Common myeloid progenitor, CD34-positive (primary cell): ENCODE data around the gene CTNNA2.

Experiments
- CTCF ChIA-PET: fragments of 350-600 bp; sonication (Branson Sonifier 250); formaldehyde crosslinking; loops from one replicate; lab custom pipeline; 2021; ENCODE audit warnings: antibody characterized with exemption; lab: Charles Lee
- POLR2A ChIA-PET: fragments of 350-600 bp; sonication (Branson Sonifier 250); formaldehyde crosslinking; loops from one replicate; lab custom pipeline; 2021; ENCODE audit warnings: antibody characterized with exemption; lab: Charles Lee
- DNase-seq, 3 donors: peaks; one replicate each; pipeline versions ENCODE4 v3.0.0 to v3.0.0-alpha.2; 2013
- H3K27ac ChIP-seq, 2 experiments: 1 replicate in 1 of 2; 2 replicates in 1 of 2; pipeline ENCODE4 v1.7.0; 2013; ENCODE audit warnings: inconsistent platforms in 2 of 2, low read length in 2 of 2, mild to moderate bottlenecking in 2 of 2, low read depth in 1 of 2, moderate library complexity in 1 of 2; ENCODE audit not compliant: severe bottlenecking in 2 of 2, insufficient read depth in 1 of 2, poor library complexity in 1 of 2
- H3K27me3 ChIP-seq, 5 experiments: replicated peaks in 2 of 5; 1 replicate in 3 of 5; 2 replicates in 2 of 5; pipeline versions ENCODE4 v1.6.1 to v1.7.0; 2013; ENCODE audit warnings: low read length in 4 of 5, mild to moderate bottlenecking in 2 of 5, moderate library complexity in 2 of 5, inconsistent platforms in 1 of 5; ENCODE audit not compliant: insufficient read depth in 5 of 5, control insufficient read depth in 4 of 5
- H3K36me3 ChIP-seq, 4 experiments: 1 replicate in 2 of 4; 2 replicates in 2 of 4; pipeline versions ENCODE4 v1.6.1 to v1.7.0; 2013; ENCODE audit warnings: low read length in 3 of 4, control low read depth in 1 of 4, mild to moderate bottlenecking in 1 of 4; ENCODE audit not compliant: control insufficient read depth in 4 of 4, insufficient read depth in 4 of 4
- H3K4me1 ChIP-seq, 4 experiments: 1 replicate in 3 of 4; 2 replicates in 1 of 4; pipeline versions ENCODE4 v1.6.1 to v1.7.1; 2013; ENCODE audit warnings: low read length in 3 of 4, mild to moderate bottlenecking in 3 of 4, control low read depth in 1 of 4, inconsistent platforms in 1 of 4, moderate library complexity in 1 of 4; ENCODE audit not compliant: control insufficient read depth in 4 of 4, insufficient read depth in 4 of 4; ENCODE audit errors: control extremely low read depth in 1 of 4
- H3K4me3 ChIP-seq, 7 experiments: 1 replicate in 4 of 7; 2 replicates in 3 of 7; pipeline versions ENCODE4 v1.5.1 to v1.7.0; 2013; ENCODE audit warnings: mild to moderate bottlenecking in 7 of 7, low read length in 6 of 7, moderate library complexity in 6 of 7, inconsistent platforms in 2 of 7, low read depth in 2 of 7, control low read depth in 1 of 7; ENCODE audit not compliant: insufficient read depth in 4 of 7, control insufficient read depth in 1 of 7; ENCODE audit errors: extremely low read depth in 1 of 7
- H3K9me3 ChIP-seq, 5 experiments: 1 replicate in 4 of 5; 2 replicates in 1 of 5; pipeline versions ENCODE4 v1.6.1 to v1.7.1; 2013; ENCODE audit warnings: low read length in 4 of 5, mild to moderate bottlenecking in 2 of 5, inconsistent platforms in 1 of 5, low read depth in 1 of 5, moderate library complexity in 1 of 5; ENCODE audit not compliant: control insufficient read depth in 4 of 5, insufficient read depth in 2 of 5; ENCODE audit errors: control extremely low read depth in 1 of 5
- WGBS: methylation state at CpG from one replicate; pipeline ENCODE4 v1.1.5; 2013; ENCODE audit not compliant: insufficient coverage; 5-methylcytosine and 5-hydroxymethylcytosine counted together

CTNNA2 gene

GRCh38 chr2:80168037-80168436 lies 655.2 kb downstream of the CTNNA2 start:
- H3K9me3 ChIP-seq, result peaks cover 0 to 2% (median 0%) of the 10 kb centered on the region in 5 experiments
- no peak overlapping the region for H3K27ac ChIP-seq
- CTCF ChIA-PET, result no interaction called here
- whole genome bisulfite sequencing, result 78% methylated on average over 1 of the region's 2 CpGs
- no peaks in the 10 kb centered on the region for H3K27me3 ChIP-seq
- DNase-seq, result no peak
- H3K36me3 ChIP-seq, result no peaks in the 10 kb centered on the region
- H3K4me3 ChIP-seq, result no peak overlapping the region
- H3K4me1 ChIP-seq, result no peaks in the 10 kb centered on the region
- POLR2A ChIA-PET, result no interaction called here

- no peak for DNase-seq
- Histone ChIP-seq H3K27me3 (no peaks in the 10 kb centered on the region), H3K9me3 (peaks cover 0 to 2% (median 0%) of the 10 kb centered on the region in 5 experiments), H3K27ac (no peak overlapping the region), H3K4me1 (no peaks in the 10 kb centered on the region), H3K36me3 (no peaks in the 10 kb centered on the region), H3K4me3 (no peak overlapping the region)
- ChIA-PET POLR2A (no interaction called here), CTCF (no interaction called here)
- WGBS, result 95% methylated on average over 6 of the region's 7 CpGs
These were observed 656.0 kb downstream of the CTNNA2 start for GRCh38 chr2:80168801-80169200.

GRCh38 chr2:80169811-80170594 lies 657.2 kb downstream of the CTNNA2 start:
- Histone ChIP-seq H3K9me3 (peaks cover 0 to 2% (median 0%) of the 10 kb centered on the region in 5 experiments), H3K4me3 (no peak overlapping the region), H3K27me3 (no peaks in the 10 kb centered on the region), H3K36me3 (no peaks in the 10 kb centered on the region), H3K4me1 (no peaks in the 10 kb centered on the region), H3K27ac (no peak overlapping the region)
- ChIA-PET CTCF (no interaction called here), POLR2A (no interaction called here)
- DNase-seq, result no peak
- WGBS, result no CpG with 5 or more reads among the region's 3 CpGs

GRCh38 chr2:80185091-80185490 lies 672.2 kb downstream of the CTNNA2 start:
- H3K9me3 ChIP-seq, result peaks cover 0 to 4% (median 3%) of the 10 kb centered on the region in 5 experiments
- no peak overlapping the region for H3K27ac ChIP-seq
- H3K4me3 ChIP-seq, result no peak overlapping the region
- CTCF ChIA-PET, result no interaction called here
- 75% methylated on average over 2 of the region's 2 CpGs for WGBS
- H3K36me3 ChIP-seq, result no peaks in the 10 kb centered on the region
- POLR2A ChIA-PET, result no interaction called here
- no peaks in the 10 kb centered on the region for H3K4me1 ChIP-seq
- H3K27me3 ChIP-seq, result no peaks in the 10 kb centered on the region
- no peak for DNase-seq

- ChIA-PET CTCF (no interaction called here), POLR2A (no interaction called here)
- DNase-seq, result no peak
- 80% methylated on average over 1 of the region's 2 CpGs for WGBS
- H3K4me1 ChIP-seq, result no peaks in the 10 kb centered on the region
- no peaks in the 10 kb centered on the region for H3K9me3 ChIP-seq
- H3K4me3 ChIP-seq, result no peak overlapping the region
- H3K36me3 ChIP-seq, result no peaks in the 10 kb centered on the region
- no peaks in the 10 kb centered on the region for H3K27me3 ChIP-seq
- no peak overlapping the region for H3K27ac ChIP-seq
These were observed 673.4 kb downstream of the CTNNA2 start for GRCh38 chr2:80186262-80186661.

- POLR2A ChIA-PET, result no interaction called here
- WGBS, result 88% methylated on average over 1 of the region's 5 CpGs
These were observed 674.3 kb downstream of the CTNNA2 start for GRCh38 chr2:80187156-80187555.

GRCh38 chr2:80190166-80190565 lies 677.3 kb downstream of the CTNNA2 start:
- Histone ChIP-seq H3K27me3 (no peaks in the 10 kb centered on the region), H3K36me3 (no peaks in the 10 kb centered on the region), H3K27ac (no peak overlapping the region), H3K9me3 (no peaks in the 10 kb centered on the region), H3K4me3 (no peak overlapping the region), H3K4me1 (no peaks in the 10 kb centered on the region)
- POLR2A ChIA-PET, result no interaction called here
- 94% methylated on average over 3 of the region's 5 CpGs for WGBS
- CTCF ChIA-PET, result no interaction called here
- DNase-seq, result no peak

More at GRCh38 chr2:80187156-80187555, 674.3 kb downstream of the CTNNA2 start:
- H3K36me3 ChIP-seq, result no peaks in the 10 kb centered on the region
- no peaks in the 10 kb centered on the region for H3K9me3 ChIP-seq
- no peaks in the 10 kb centered on the region for H3K4me1 ChIP-seq
- no peak for DNase-seq
- CTCF ChIA-PET, result no interaction called here
- H3K27me3 ChIP-seq, result no peaks in the 10 kb centered on the region
- H3K27ac ChIP-seq, result no peak overlapping the region
- no peak overlapping the region for H3K4me3 ChIP-seq
